MCF 10A (cell line): ENCODE data around the gene FADS1. TPM values are rescaled to one million over a fixed set of nuclear protein-coding genes. Genes with fewer than 3 reads are reported as not detected.

ENCODE experiments used
- BruUV-seq: library from RNA; stranded (reverse); fragments of 400-500 nt; replicated peaks from 2 replicates; lab custom pipeline; 2021; lab: Mats Ljungman, UMichigan
- CTCF ChIA-PET: fragments of 300-600 bp; sonication (Branson Sonifier 250); formaldehyde crosslinking; extraction: SDS; loops from one replicate; lab custom pipeline; 2021; ENCODE audit warnings: antibody characterized with exemption, inconsistent platforms; lab: Yijun Ruan, JAX
- POLR2A ChIA-PET: fragments of 300-600, 350-650 bp; sonication (Branson Sonifier 250); formaldehyde crosslinking; extraction: SDS; loops from one replicate; lab custom pipeline; 2020; ENCODE audit warnings: antibody characterized with exemption, inconsistent platforms; lab: Yijun Ruan, JAX
- DNase-seq: peaks from one replicate; pipeline ENCODE4 v3.0.0-alpha.2; 2018; ENCODE audit not compliant: unreplicated experiment
- H3K27ac Mint-ChIP-seq: one replicate; pipeline ENCODE4 v1.8.0; 2022; ENCODE audit warnings: mild to moderate bottlenecking, low read depth, mixed read lengths; ENCODE audit not compliant: unreplicated experiment
- H3K27me3 Mint-ChIP-seq: one replicate; pipeline ENCODE4 v1.8.0; 2022; ENCODE audit warnings: mixed read lengths; ENCODE audit not compliant: insufficient read depth, unreplicated experiment
- H3K36me3 Mint-ChIP-seq: one replicate; pipeline ENCODE4 v1.8.0; 2022; ENCODE audit warnings: mild to moderate bottlenecking, moderate library complexity, mixed read lengths; ENCODE audit not compliant: insufficient read depth, unreplicated experiment
- H3K4me1 Mint-ChIP-seq: one replicate; pipeline ENCODE4 v1.8.0; 2022; ENCODE audit warnings: mixed read lengths; ENCODE audit not compliant: insufficient read depth, unreplicated experiment
- H3K4me3 Mint-ChIP-seq: one replicate; pipeline ENCODE4 v1.8.0; 2022; ENCODE audit warnings: mild to moderate bottlenecking, moderate library complexity, mixed read lengths; ENCODE audit not compliant: unreplicated experiment
- H3K9me3 Mint-ChIP-seq: one replicate; pipeline ENCODE4 v1.8.0; 2022; ENCODE audit warnings: mixed read lengths; ENCODE audit not compliant: unreplicated experiment
- CTCF ChIP-seq: fragments of 200-600 bp; IDR thresholded peaks from one replicate; pipeline ENCODE4 v1.8.0; 2022; ENCODE audit warnings: antibody characterized with exemption, mild to moderate bottlenecking; ENCODE audit not compliant: unreplicated experiment
- intact Hi-C: fragments of 100-400 bp; cut with micrococcal nuclease; formaldehyde crosslinking; loops from 2 replicates; pipeline ENCODE4 v1.14.1; 2022
- total RNA-seq: library from RNA; stranded (reverse); gene quantifications from 2 replicates; pipeline ENCODE4 v1.2.3, GENCODE V29; 2022

The FADS1 gene
- total RNA-seq, 1 experiment from 2014 or later = 27.5 TPM

- no peaks in the 10 kb centered on the region for H3K27me3 Mint-ChIP-seq
- no peak for TF ChIP-seq CTCF
- H3K4me3 Mint-ChIP-seq = no peak overlapping the region
- no peaks in the 10 kb centered on the region for H3K9me3 Mint-ChIP-seq
- no peak for DNase-seq
- ChIA-PET CTCF (interaction anchor here (1.0 kb wide), 1 partner anchor 212 kb away, joined by 4 read pairs; no protein-coding TSS in a partner anchor), POLR2A (no interaction called here)
- intact Hi-C loops = no loop called here
- H3K27ac Mint-ChIP-seq = no peak overlapping the region
- no peaks in the 10 kb centered on the region for H3K4me1 Mint-ChIP-seq
- peaks cover 19% of the 10 kb centered on the region for H3K36me3 Mint-ChIP-seq
- BruUV-seq = no TSS peak
Measured at GRCh38 chr11:61848631-61849030, 31.8 kb upstream of the FADS1 start.

- intact Hi-C loops = no loop called here
- H3K27me3 Mint-ChIP-seq = no peaks in the 10 kb centered on the region
- H3K4me3 Mint-ChIP-seq = no peak overlapping the region
- H3K36me3 Mint-ChIP-seq = peaks cover 19% of the 10 kb centered on the region
- TF ChIP-seq CTCF = no peak
- POLR2A ChIA-PET = interaction anchor here (0.7 kb wide), 1 partner anchor 233 kb away, joined by 3 read pairs; no protein-coding TSS in a partner anchor
- CTCF ChIA-PET = interaction anchor here (1.0 kb wide), 1 partner anchor 213 kb away, joined by 4 read pairs; no protein-coding TSS in a partner anchor
- H3K9me3 Mint-ChIP-seq = no peaks in the 10 kb centered on the region
- no TSS peak for BruUV-seq
- no peak for DNase-seq
- no peaks in the 10 kb centered on the region for H3K4me1 Mint-ChIP-seq
- H3K27ac Mint-ChIP-seq = no peak overlapping the region
Measured at GRCh38 chr11:61847914-61848581, 31.2 kb upstream of the FADS1 start.

GRCh38 chr11:61846362-61847020, 29.7 kb upstream of the FADS1 start:
- no peak overlapping the region for H3K27ac Mint-ChIP-seq
- POLR2A ChIA-PET = interaction anchor here (0.5 kb wide), 1 partner anchor 858 kb away, joined by 3 read pairs; no protein-coding TSS in a partner anchor
- no peak overlapping the region for H3K4me3 Mint-ChIP-seq
- no peaks in the 10 kb centered on the region for H3K27me3 Mint-ChIP-seq
- H3K36me3 Mint-ChIP-seq = peaks cover 13% of the 10 kb centered on the region
- H3K9me3 Mint-ChIP-seq = no peaks in the 10 kb centered on the region
- no peaks in the 10 kb centered on the region for H3K4me1 Mint-ChIP-seq
- DNase-seq = no peak
- no TSS peak for BruUV-seq
- intact Hi-C loops = no loop called here
- CTCF ChIA-PET = no interaction called here
- no peak for TF ChIP-seq CTCF

GRCh38 chr11:61844909-61845565, 28.2 kb upstream of the FADS1 start:
- CTCF ChIA-PET = interaction anchor here (0.6 to 1.8 kb wide), 3 partner anchors 16 to 160 kb away, joined by 3 to 5 read pairs (median 4); no protein-coding TSS in a partner anchor
- POLR2A ChIA-PET = no interaction called here
- no peaks in the 10 kb centered on the region for H3K4me1 Mint-ChIP-seq
- no TSS peak for BruUV-seq
- intact Hi-C loops = no loop called here
- no peak overlapping the region for H3K27ac Mint-ChIP-seq
- no peaks in the 10 kb centered on the region for H3K27me3 Mint-ChIP-seq
- H3K4me3 Mint-ChIP-seq = no peak overlapping the region
- no peak for DNase-seq
- no peak for TF ChIP-seq CTCF
- H3K9me3 Mint-ChIP-seq = no peaks in the 10 kb centered on the region
- H3K36me3 Mint-ChIP-seq = peaks cover 9% of the 10 kb centered on the region
